H1 (cell line): ENCODE measurements around the gene ZNF611. TPM values are rescaled to one million over a fixed set of nuclear protein-coding genes. Genes with fewer than 3 reads are reported as not detected.

Experiments
- CTCF ChIA-PET: fragments of 300-600 bp; sonication (Branson Sonifier 250); formaldehyde crosslinking; loops from one replicate; lab custom pipeline; 2021; ENCODE audit not compliant: partially characterized antibody; lab: Charles Lee
- POLR2A ChIA-PET: fragments of 300-600 bp; sonication (Branson Sonifier 250); formaldehyde crosslinking; loops from one replicate; lab custom pipeline; 2021; ENCODE audit warnings: inconsistent platforms; ENCODE audit not compliant: partially characterized antibody; lab: Charles Lee
- DNase-seq, 2 experiments: peaks; one replicate each; pipeline versions ENCODE4 v3.0.0 to v3.0.0-alpha.2; 2010 to 2022; ENCODE audit warnings: low spot score in 2 of 2, low read depth in 1 of 2, mixed read lengths in 1 of 2
- FAIRE-seq: peaks from 2 replicates; lab custom pipeline; 2011; peaks lifted over from hg19 to GRCh38; lab: Jason Lieb, UNC
- H2AFZ ChIP-seq: 2 replicates; pipeline ENCODE4 v1.8.1; 2012; ENCODE audit warnings: low read length, inconsistent platforms
- H2AK5ac ChIP-seq: 2 replicates; pipeline ENCODE4 v1.6.1; 2013; ENCODE audit warnings: low read depth, low read length
- H2BK120ac ChIP-seq: replicated peaks from 2 replicates; pipeline ENCODE3; 2013; ENCODE audit warnings: low read depth, low read length, inconsistent platforms
- H2BK12ac ChIP-seq: 2 replicates; pipeline ENCODE4 v1.6.1; 2013; ENCODE audit warnings: low read depth, low read length
- H2BK15ac ChIP-seq: 2 replicates; pipeline ENCODE4 v1.6.1; 2013; ENCODE audit warnings: low read length
- H2BK20ac ChIP-seq: 2 replicates; pipeline ENCODE4 v1.6.1; 2013; ENCODE audit warnings: low read length
- H2BK5ac ChIP-seq: 2 replicates; pipeline ENCODE4 v1.6.1; 2013; ENCODE audit warnings: low read depth, low read length
- H3K14ac ChIP-seq: 2 replicates; pipeline ENCODE4 v1.6.1; 2013; ENCODE audit warnings: inconsistent platforms; ENCODE audit not compliant: insufficient read length
- H3K18ac ChIP-seq: 2 replicates; pipeline ENCODE4 v1.6.1; 2013; ENCODE audit warnings: low read length; ENCODE audit errors: extremely low read depth
- H3K23ac ChIP-seq: 2 replicates; pipeline ENCODE4 v1.6.1; 2013; ENCODE audit warnings: inconsistent platforms; ENCODE audit not compliant: insufficient read length
- H3K23me2 ChIP-seq: 2 replicates; pipeline ENCODE4 v1.6.1; 2013; ENCODE audit warnings: low read depth, low read length
- H3K27ac ChIP-seq: 2 replicates; pipeline ENCODE4 v1.6.1; 2011; ENCODE audit warnings: low read depth, low read length, inconsistent platforms
- H3K27me3 ChIP-seq, 4 experiments: replicated peaks in 1 of 4; 1 replicate in 1 of 4; 2 replicates in 3 of 4; pipeline versions ENCODE4 v1.6.1 to v1.8.1; 2011 to 2013; ENCODE audit warnings: low read length in 3 of 4, mild to moderate bottlenecking in 3 of 4, inconsistent platforms in 2 of 4, mixed read lengths in 2 of 4, moderate library complexity in 1 of 4; ENCODE audit not compliant: control insufficient read depth in 3 of 4, insufficient read depth in 3 of 4; ENCODE audit errors: extremely low read depth in 1 of 4
- H3K36me3 ChIP-seq, 4 experiments: 2 replicates each; pipeline versions ENCODE4 v1.6.1 to v1.8.1; 2011 to 2013; ENCODE audit warnings: mild to moderate bottlenecking in 4 of 4, low read length in 3 of 4, moderate library complexity in 2 of 4, control low read depth in 1 of 4, inconsistent platforms in 1 of 4; ENCODE audit not compliant: insufficient read depth in 4 of 4, control insufficient read depth in 2 of 4
- H3K4ac ChIP-seq: replicated peaks from 2 replicates; pipeline ENCODE3; 2013; ENCODE audit warnings: low read length, low read depth, mixed read lengths, inconsistent platforms; ENCODE audit not compliant: insufficient read length
- H3K4me1 ChIP-seq, 4 experiments: replicated peaks in 1 of 4; 1 replicate in 1 of 4; 2 replicates in 3 of 4; pipeline versions ENCODE4 v1.6.1 to v1.8.1; 2011 to 2013; ENCODE audit warnings: low read length in 3 of 4, inconsistent platforms in 2 of 4, mixed read lengths in 1 of 4; ENCODE audit not compliant: insufficient read depth in 4 of 4, control insufficient read depth in 3 of 4
- H3K4me2 ChIP-seq, 2 experiments: 2 replicates each; pipeline versions ENCODE4 v1.6.1 to v1.8.1; 2011 to 2013; ENCODE audit warnings: low read depth in 2 of 2, low read length in 2 of 2, control low read depth in 1 of 2, inconsistent platforms in 1 of 2, mild to moderate bottlenecking in 1 of 2; ENCODE audit not compliant: insufficient read depth in 1 of 2
- H3K4me3 ChIP-seq, 4 experiments: fragments of 200-600, 300-600 bp in 1 of 4; sonication (generic), shearing (Covaris generic), sonication (Bioruptor Twin) in 1 of 4; 2 replicates each; pipeline versions ENCODE4 v1.5.1 to v1.8.1; 2011 to 2016; ENCODE audit warnings: low read length in 4 of 4, low read depth in 3 of 4, control low read depth in 2 of 4, inconsistent platforms in 2 of 4, mild to moderate bottlenecking in 2 of 4, mixed read lengths in 1 of 4, moderate library complexity in 1 of 4; ENCODE audit not compliant: insufficient read depth in 2 of 4; ENCODE audit errors: extremely low read depth in 1 of 4
- H3K56ac ChIP-seq: replicated peaks from 2 replicates; pipeline ENCODE3; 2013; ENCODE audit warnings: low read depth, mild to moderate bottlenecking, mixed read lengths, low read length, inconsistent platforms; ENCODE audit not compliant: insufficient read length
- H3K79me1 ChIP-seq: 2 replicates; pipeline ENCODE4 v1.6.1; 2013; ENCODE audit warnings: low read depth, low read length, control low read depth
- H3K79me2 ChIP-seq, 2 experiments: 2 replicates each; pipeline versions ENCODE4 v1.6.1 to v1.8.1; 2012 to 2013; ENCODE audit warnings: low read length in 2 of 2, mild to moderate bottlenecking in 2 of 2, inconsistent platforms in 1 of 2; ENCODE audit not compliant: insufficient read depth in 2 of 2, control insufficient read depth in 1 of 2
- H3K9ac ChIP-seq, 4 experiments: replicated peaks in 1 of 4; 1 replicate in 1 of 4; 2 replicates in 3 of 4; pipeline versions ENCODE4 v1.6.1 to v1.8.1; 2011 to 2013; ENCODE audit warnings: low read depth in 3 of 4, low read length in 3 of 4, control low read depth in 2 of 4, mild to moderate bottlenecking in 2 of 4, moderate library complexity in 2 of 4, inconsistent platforms in 1 of 4; ENCODE audit errors: extremely low read depth in 1 of 4
- H3K9me3 ChIP-seq, 2 experiments: 2 replicates each; pipeline versions ENCODE4 v1.6.1 to v1.8.1; 2012 to 2013; ENCODE audit warnings: mild to moderate bottlenecking in 2 of 2, moderate library complexity in 2 of 2, control low read depth in 1 of 2, inconsistent platforms in 1 of 2, low read depth in 1 of 2, low read length in 1 of 2, mixed read lengths in 1 of 2; ENCODE audit not compliant: insufficient read depth in 2 of 2
- H4K20me1 ChIP-seq, 2 experiments: replicated peaks in 1 of 2; 2 replicates each; pipeline versions ENCODE3 to v1.8.1; 2011 to 2013; ENCODE audit warnings: inconsistent platforms in 2 of 2, low read length in 2 of 2, mild to moderate bottlenecking in 1 of 2; ENCODE audit not compliant: insufficient read depth in 2 of 2, control insufficient read depth in 1 of 2
- H4K5ac ChIP-seq: 2 replicates; pipeline ENCODE4 v1.6.1; 2013; ENCODE audit warnings: low read length, low read depth, mixed read lengths, inconsistent platforms; ENCODE audit not compliant: insufficient read length
- H4K8ac ChIP-seq: 2 replicates; pipeline ENCODE4 v1.8.0; 2013; ENCODE audit warnings: mild to moderate bottlenecking, moderate library complexity, low read length, inconsistent platforms; ENCODE audit not compliant: insufficient read depth; ENCODE audit errors: extremely low read depth
- H4K91ac ChIP-seq: replicated peaks from 2 replicates; pipeline ENCODE3; 2013; ENCODE audit warnings: low read length, mixed read lengths, inconsistent platforms; ENCODE audit not compliant: insufficient read length
- BACH1 ChIP-seq: IDR thresholded peaks from 2 replicates; pipeline ENCODE4 v1.6.1; 2012; ENCODE audit warnings: low read length, improper control_type of control experiment
- BCL11A ChIP-seq, 2 experiments: IDR thresholded peaks; one replicate each; pipeline ENCODE4 v1.6.1; 2011; ENCODE audit warnings: low read depth in 2 of 2, low read length in 2 of 2, mild to moderate bottlenecking in 2 of 2
- CHD1 ChIP-seq: IDR thresholded peaks from 2 replicates; pipeline ENCODE4 v1.6.1; 2012; ENCODE audit warnings: low read depth, low read length, improper control_type of control experiment
- E2F6 ChIP-seq: IDR thresholded peaks from 2 replicates; pipeline ENCODE4 v1.6.1; 2012; ENCODE audit warnings: inconsistent platforms
- HDAC6 ChIP-seq: IDR thresholded peaks from one replicate; pipeline ENCODE4 v1.7.1; 2012; ENCODE audit warnings: low read depth, mild to moderate bottlenecking, inconsistent platforms, low read length, moderate library complexity
- JUND ChIP-seq: IDR thresholded peaks from 2 replicates; pipeline ENCODE4 v1.6.1; 2011; ENCODE audit warnings: mild to moderate bottlenecking, improper control_type of control experiment, low read length
- KDM1A ChIP-seq: fragments of 200-600, 300-600 bp; sonication (generic); IDR thresholded peaks from 2 replicates; pipeline ENCODE4 v1.7.1; 2016; ENCODE audit warnings: mild to moderate bottlenecking, low read length, borderline replicate concordance
- SIN3A ChIP-seq, 2 experiments: IDR thresholded peaks in 1 of 2; conservative IDR thresholded peaks in 1 of 2; 2 replicates each; pipeline ENCODE4 v1.6.1; 2011 to 2012; ENCODE audit warnings: low read length in 2 of 2, improper control_type of control experiment in 1 of 2, low read depth in 1 of 2, mild to moderate bottlenecking in 1 of 2
- SRF ChIP-seq: IDR thresholded peaks from 2 replicates; pipeline ENCODE4 v1.6.1; 2011; ENCODE audit warnings: mild to moderate bottlenecking, low read depth, low read length, moderate library complexity
- TAF7 ChIP-seq: optimal IDR thresholded peaks from 2 replicates; pipeline ENCODE3; 2011; ENCODE audit warnings: low read depth, mild to moderate bottlenecking, inconsistent platforms, low read length, moderate library complexity, borderline replicate concordance
- TBP ChIP-seq: IDR thresholded peaks from 2 replicates; pipeline ENCODE4 v1.6.1; 2011; ENCODE audit warnings: low read depth, low read length, improper control_type of control experiment
- ZNF274 ChIP-seq: IDR thresholded peaks from 2 replicates; pipeline ENCODE4 v1.7.0; 2012; ENCODE audit warnings: low read length, borderline replicate concordance; ENCODE audit errors: extremely low read depth
- WGBS, 2 experiments: shearing (Covaris generic) in 1 of 2; methylation state at CpG; one replicate each; pipeline versions ENCODE4 v1.1.6 to v1.1.7; 2013 to 2015; ENCODE audit warnings: low lambda C conversion rate in 2 of 2, mixed read lengths in 2 of 2, inconsistent platforms in 1 of 2, low coverage in 1 of 2, missing lambda C conversion rate in 1 of 2; ENCODE audit not compliant: insufficient replicate concordance in 2 of 2, insufficient coverage in 1 of 2, insufficient read length in 1 of 2; ENCODE audit errors: extremely low coverage in 1 of 2, missing lambda C conversion rate in 1 of 2; 5-methylcytosine and 5-hydroxymethylcytosine counted together
- polyA plus RNA-seq, 7 experiments: library from polyadenylated mRNA; depleted of rRNA in 3 of 7; stranded (reverse) in 5 of 7; unstranded in 2 of 7; fragments of >200 nt in 5 of 7; fragments of 200-250 nt in 2 of 7; gene quantifications; 1 replicate in 5 of 7; 2 replicates in 1 of 7; 4 replicates in 1 of 7; pipeline versions ENCODE4 v1.2.1 to v1.2.3, GENCODE V29; 2011 to 2013; ENCODE audit warnings: missing spikeins in 2 of 7, mixed read lengths in 2 of 7
- total RNA-seq: library from RNA; stranded (reverse); fragmentation: NEBNext Ultra II Directional; extraction: Animal tissue kit (Norgen Biotek cat#: 25700); gene quantifications from 2 replicates; pipeline ENCODE4 v1.2.1, GENCODE V29; 2021

Gene ZNF611
- total and polyA plus RNA-seq, 2 of the 8 experiments (the other 6 are each of a cell fraction or from before 2014, with no cell fraction given) = 1.9 to 19.0 TPM

GRCh38 chr19:52724701-52725514 lies 9.9 kb downstream of the ZNF611 start:
- Histone ChIP-seq H3K56ac (no peak overlapping the region), H3K4me2 (no peak overlapping the region), H3K18ac (no peak overlapping the region), H3K27me3 (no peaks in the 10 kb centered on the region), H3K9me3 (peaks cover 11 to 18% of the 10 kb centered on the region in 2 experiments; a peak in 2 of 4 replicates), H2AFZ (no peak overlapping the region), H2BK12ac (no peak overlapping the region), H3K79me2 (no peaks in the 10 kb centered on the region), H3K14ac (no peak overlapping the region), H3K4me1 (no peaks in the 10 kb centered on the region; a peak in 1 of 7 replicates), H3K23me2 (no peaks in the 10 kb centered on the region), H4K8ac (peak overlapping the region; percentile 68; the same call in 1 of the 2 replicates), H2AK5ac (no peak overlapping the region), H3K9ac (no peak overlapping the region), H4K5ac (no peak overlapping the region), H2BK120ac (no peak overlapping the region), H3K36me3 (peaks cover 0 to 19% (median 7%) of the 10 kb centered on the region in 4 experiments; a peak in 4 of 8 replicates), H2BK15ac (no peak overlapping the region), H3K4ac (no peak overlapping the region), H3K23ac (no peak overlapping the region), H3K27ac (no peak overlapping the region), H4K91ac (no peak overlapping the region), H3K79me1 (no peaks in the 10 kb centered on the region), H4K20me1 (peaks cover 0 to 1% of the 10 kb centered on the region in 2 experiments)
- no peak for DNase-seq
- POLR2A ChIA-PET = no interaction called here
- CTCF ChIA-PET = no interaction called here
- 91% methylated on average over 23 of the region's 23 CpGs; no CpG with 5 or more reads in 1 of the 2 experiments for WGBS, 2 experiments
- TF ChIP-seq HDAC6 (no peak), ZNF274 (no peak), JUND (no peak), BACH1 (no peak), SIN3A (conservative IDR thresholded peaks at IDR 0.05 in 1 of 2, IDR thresholded peaks at IDR 0.05 in 1 of 2; ENCODE audit: low read depth in 1 of 2, low read length in 2 of 2) (no peak), SRF (no peak), E2F6 (no peak), KDM1A (no peak), TBP (no peak), CHD1 (no peak), BCL11A (IDR thresholded peaks at IDR 0.05; ENCODE audit: low read depth in 2 of 2, low read length in 2 of 2) (no peak), TAF7 (no peak)
- TF ChIP-seq, all 59 proteins: peak for 0
- Histone ChIP-seq H3K4me3 (no peak overlapping the region), H2BK20ac (no peak overlapping the region), H2BK5ac (no peak overlapping the region)
- FAIRE-seq = no peak
